ENCODE data around the gene MARK1. TPM values are rescaled to one million over a fixed set of nuclear protein-coding genes. Genes with fewer than 3 reads are reported as not detected.

Gene MARK1
- total RNA-seq, 2 experiments from 2014 or later = not detected

DNA sequence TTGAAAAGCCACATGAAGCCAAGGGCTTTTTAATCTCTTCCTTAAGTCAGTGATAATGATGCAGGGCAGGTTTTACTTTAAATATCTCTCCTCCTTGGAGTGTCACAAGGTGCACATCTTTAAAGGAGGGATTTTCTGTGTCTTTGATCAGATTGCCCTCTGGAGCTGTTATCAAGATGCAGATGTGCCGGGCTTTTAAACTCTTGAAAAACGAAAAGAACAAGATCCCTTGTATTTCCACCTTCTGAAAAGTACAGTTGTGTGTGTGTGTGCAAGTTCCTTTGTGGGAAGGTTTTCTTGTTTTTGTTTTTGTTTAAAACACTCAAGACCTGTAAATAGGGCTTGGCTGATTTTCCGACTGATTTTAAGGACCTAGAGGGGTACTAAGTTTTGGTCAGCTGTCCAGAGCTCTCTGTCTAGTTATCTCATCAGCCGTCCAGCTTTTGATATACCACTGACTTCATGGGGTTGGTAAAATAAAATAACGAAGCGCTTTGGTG, 1.6 kb downstream of the MARK1 start:
- no peak for ATAC-seq
- Mint-ChIP-seq H3K4me1 (peaks cover 9% of the 10 kb centered on the region), H3K27ac (no peak overlapping the region), H3K36me3 (ENCODE audit: low read depth) (peaks cover 1% of the 10 kb centered on the region), H3K4me3 (peak overlapping the region; percentile 44), H3K9me3 (ENCODE audit: low read depth) (peaks cover 7% of the 10 kb centered on the region), H3K27me3 (peaks cover 58% of the 10 kb centered on the region)
- ChIA-PET CTCF (interaction anchor here (0.6 to 1.5 kb wide), 2 partner anchors 27 to 113 kb away, joined by 3 to 4 read pairs; no protein-coding TSS in a partner anchor), POLR2A (no interaction called here)
- intact Hi-C loops (cut with DNase I, micrococcal nuclease) = loop anchor here (2.0 to 5.0 kb wide), 2 partner anchors 163 to 203 kb away; partner anchors contain the start of gene C1orf115 (in 1 of the 2)
- DNase-seq = no peak

- DNase-seq (no peak), ATAC-seq (no peak)
- intact Hi-C loops (cut with DNase I, micrococcal nuclease) = no loop called here
- H3K4me1 Mint-ChIP-seq = no peaks in the 10 kb centered on the region
- ChIA-PET CTCF (no interaction called here), POLR2A (no interaction called here)
- peaks cover 33% of the 10 kb centered on the region for H3K27me3 Mint-ChIP-seq
- H3K4me3 Mint-ChIP-seq = no peak overlapping the region
- H3K36me3 Mint-ChIP-seq (ENCODE audit: low read depth) = no peaks in the 10 kb centered on the region
- no peak overlapping the region for H3K27ac Mint-ChIP-seq
- H3K9me3 Mint-ChIP-seq (ENCODE audit: low read depth) = peaks cover 7% of the 10 kb centered on the region
These were observed 5.7 kb downstream of the MARK1 start for GRCh38 chr1:220533504-220534109.

- Mint-ChIP-seq H3K9me3 (ENCODE audit: low read depth) (no peaks in the 10 kb centered on the region), H3K27me3 (peaks cover 19% of the 10 kb centered on the region), H3K4me1 (no peaks in the 10 kb centered on the region), H3K27ac (no peak overlapping the region), H3K36me3 (ENCODE audit: low read depth) (no peaks in the 10 kb centered on the region), H3K4me3 (no peak overlapping the region)
- intact Hi-C loops (cut with DNase I, micrococcal nuclease) = no loop called here
- POLR2A ChIA-PET = no interaction called here
- ATAC-seq (no peak), DNase-seq (no peak)
- CTCF ChIA-PET = no interaction called here
These were observed 17.0 kb downstream of the MARK1 start for GRCh38 chr1:220544901-220545303.

GRCh38 chr1:220550811-220551399, 23.0 kb downstream of the MARK1 start:
- Mint-ChIP-seq H3K36me3 (ENCODE audit: low read depth) (no peaks in the 10 kb centered on the region), H3K4me3 (no peak overlapping the region), H3K27me3 (peaks cover 9% of the 10 kb centered on the region), H3K27ac (no peak overlapping the region), H3K9me3 (ENCODE audit: low read depth) (no peaks in the 10 kb centered on the region), H3K4me1 (no peaks in the 10 kb centered on the region)
- ChIA-PET CTCF (interaction anchor here (0.6 to 1.4 kb wide), 2 partner anchors 24 to 231 kb away, joined by 3 read pairs; no protein-coding TSS in a partner anchor), POLR2A (no interaction called here)
- ATAC-seq (no peak), DNase-seq (no peak)
- intact Hi-C loops (cut with DNase I, micrococcal nuclease) = no loop called here

GRCh38 chr1:220551718-220552117, 23.8 kb downstream of the MARK1 start:
- no peak overlapping the region for H3K27ac Mint-ChIP-seq
- peaks cover 6% of the 10 kb centered on the region for H3K27me3 Mint-ChIP-seq
- no peak overlapping the region for H3K4me3 Mint-ChIP-seq
- no peaks in the 10 kb centered on the region for H3K9me3 Mint-ChIP-seq (ENCODE audit: low read depth)
- ChIA-PET POLR2A (no interaction called here), CTCF (interaction anchor here (0.6 kb wide), 2 partner anchors 86 to 232 kb away, joined by 3 read pairs; no protein-coding TSS in a partner anchor)
- intact Hi-C loops (cut with DNase I, micrococcal nuclease) = no loop called here
- ATAC-seq = no peak
- DNase-seq = no peak
- H3K4me1 Mint-ChIP-seq = no peaks in the 10 kb centered on the region
- no peaks in the 10 kb centered on the region for H3K36me3 Mint-ChIP-seq (ENCODE audit: low read depth)

DNA sequence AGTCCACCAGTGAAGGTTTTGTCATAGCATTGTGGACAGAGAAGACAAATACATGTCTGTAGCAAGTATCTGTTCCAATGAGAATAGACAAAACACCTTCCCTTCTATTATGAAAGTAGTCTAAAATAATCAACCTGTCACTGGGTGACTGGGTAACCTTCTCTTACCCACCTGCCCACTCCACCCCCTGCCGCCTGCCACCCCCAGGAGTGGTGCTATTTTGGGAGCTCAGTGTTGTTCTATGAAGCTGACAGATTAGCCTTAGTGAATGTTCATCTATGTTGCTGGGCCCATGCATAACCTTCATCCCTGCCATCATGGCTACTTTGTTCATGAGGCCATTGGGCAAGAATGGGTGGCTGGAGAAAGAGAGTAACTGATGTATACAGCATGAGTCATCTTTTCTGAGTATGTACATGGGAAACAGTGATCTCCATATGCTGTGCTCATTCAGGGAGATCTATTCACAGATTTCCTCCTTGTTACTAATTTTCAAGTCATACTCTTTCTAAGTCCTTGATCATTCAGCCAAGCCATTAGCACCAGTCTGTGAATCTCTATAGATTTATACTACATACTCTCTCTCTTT, 24.8 kb downstream of the MARK1 start:
- ATAC-seq (no peak), DNase-seq (no peak)
- H3K4me3 Mint-ChIP-seq = no peak overlapping the region
- ChIA-PET POLR2A (no interaction called here), CTCF (no interaction called here)
- H3K4me1 Mint-ChIP-seq = no peaks in the 10 kb centered on the region
- H3K27ac Mint-ChIP-seq = no peak overlapping the region
- no peaks in the 10 kb centered on the region for H3K36me3 Mint-ChIP-seq (ENCODE audit: low read depth)
- H3K27me3 Mint-ChIP-seq = peaks cover 8% of the 10 kb centered on the region
- intact Hi-C loops (cut with DNase I, micrococcal nuclease) = no loop called here
- no peaks in the 10 kb centered on the region for H3K9me3 Mint-ChIP-seq (ENCODE audit: low read depth)

GRCh38 chr1:220556641-220557040, 28.7 kb downstream of the MARK1 start:
- peaks cover 8% of the 10 kb centered on the region for H3K27me3 Mint-ChIP-seq
- H3K4me1 Mint-ChIP-seq = no peaks in the 10 kb centered on the region
- H3K27ac Mint-ChIP-seq = no peak overlapping the region
- ChIA-PET CTCF (interaction anchor here (1.5 kb wide), 1 partner anchor 27 kb away, joined by 4 read pairs; no protein-coding TSS in a partner anchor), POLR2A (no interaction called here)
- no peaks in the 10 kb centered on the region for H3K9me3 Mint-ChIP-seq (ENCODE audit: low read depth)
- no peaks in the 10 kb centered on the region for H3K36me3 Mint-ChIP-seq (ENCODE audit: low read depth)
- ATAC-seq (no peak), DNase-seq (no peak)
- no peak overlapping the region for H3K4me3 Mint-ChIP-seq
- intact Hi-C loops (cut with DNase I, micrococcal nuclease) = no loop called here

- ATAC-seq (no peak), DNase-seq (no peak)
- ChIA-PET POLR2A (no interaction called here), CTCF (no interaction called here)
- Mint-ChIP-seq H3K27ac (no peak overlapping the region), H3K4me1 (no peaks in the 10 kb centered on the region), H3K36me3 (ENCODE audit: low read depth) (no peaks in the 10 kb centered on the region), H3K27me3 (peaks cover 3% of the 10 kb centered on the region), H3K4me3 (no peak overlapping the region), H3K9me3 (ENCODE audit: low read depth) (no peaks in the 10 kb centered on the region)
- intact Hi-C loops (cut with DNase I, micrococcal nuclease) = no loop called here
These were observed 35.6 kb downstream of the MARK1 start for GRCh38 chr1:220563564-220563963.

GRCh38 chr1:220564216-220564615, 36.3 kb downstream of the MARK1 start:
- Mint-ChIP-seq H3K27ac (no peak overlapping the region), H3K27me3 (peaks cover 3% of the 10 kb centered on the region), H3K9me3 (ENCODE audit: low read depth) (no peaks in the 10 kb centered on the region), H3K36me3 (ENCODE audit: low read depth) (no peaks in the 10 kb centered on the region), H3K4me3 (no peak overlapping the region), H3K4me1 (no peaks in the 10 kb centered on the region)
- intact Hi-C loops (cut with DNase I, micrococcal nuclease) = no loop called here
- ChIA-PET POLR2A (no interaction called here), CTCF (no interaction called here)
- DNase-seq = no peak
- ATAC-seq = no peak

DNA sequence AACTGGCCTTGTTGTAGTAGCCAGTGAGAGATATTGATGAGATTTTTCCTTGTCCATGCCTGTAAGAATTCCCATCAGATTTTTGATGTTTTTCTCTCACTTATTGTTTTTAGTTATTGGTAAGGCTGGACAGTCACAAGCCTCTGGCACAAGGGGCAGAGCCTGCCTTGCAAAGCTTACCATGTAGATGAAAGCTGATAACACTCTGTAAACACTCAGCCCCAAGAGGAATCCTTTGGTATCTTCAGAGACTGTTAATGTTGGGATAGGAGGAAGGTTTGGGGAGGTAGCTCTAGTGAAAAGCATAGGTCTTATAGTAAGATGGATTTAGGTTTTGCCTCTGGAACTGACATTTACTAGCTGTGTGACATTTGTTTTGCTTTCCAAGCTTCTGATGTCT, 37.7 kb downstream of the MARK1 start:
- DNase-seq (no peak), ATAC-seq (no peak)
- intact Hi-C loops (cut with DNase I, micrococcal nuclease) = no loop called here
- Mint-ChIP-seq H3K9me3 (ENCODE audit: low read depth) (no peaks in the 10 kb centered on the region), H3K27me3 (peaks cover 3% of the 10 kb centered on the region), H3K4me3 (no peak overlapping the region), H3K4me1 (no peaks in the 10 kb centered on the region), H3K36me3 (ENCODE audit: low read depth) (no peaks in the 10 kb centered on the region), H3K27ac (no peak overlapping the region)
- ChIA-PET CTCF (interaction anchor here (0.8 kb wide), 1 partner anchor 152 kb away, joined by 3 read pairs; no protein-coding TSS in a partner anchor), POLR2A (no interaction called here)

- intact Hi-C loops (cut with DNase I, micrococcal nuclease) = no loop called here
- H3K36me3 Mint-ChIP-seq (ENCODE audit: low read depth) = no peaks in the 10 kb centered on the region
- H3K4me3 Mint-ChIP-seq = no peak overlapping the region
- ATAC-seq = no peak
- no peaks in the 10 kb centered on the region for H3K9me3 Mint-ChIP-seq (ENCODE audit: low read depth)
- H3K27me3 Mint-ChIP-seq = peaks cover 6% of the 10 kb centered on the region
- H3K27ac Mint-ChIP-seq = no peak overlapping the region
- H3K4me1 Mint-ChIP-seq = no peaks in the 10 kb centered on the region
- DNase-seq = no peak
- ChIA-PET POLR2A (no interaction called here), CTCF (no interaction called here)
These were observed 38.9 kb downstream of the MARK1 start for GRCh38 chr1:220566869-220567268.

DNA sequence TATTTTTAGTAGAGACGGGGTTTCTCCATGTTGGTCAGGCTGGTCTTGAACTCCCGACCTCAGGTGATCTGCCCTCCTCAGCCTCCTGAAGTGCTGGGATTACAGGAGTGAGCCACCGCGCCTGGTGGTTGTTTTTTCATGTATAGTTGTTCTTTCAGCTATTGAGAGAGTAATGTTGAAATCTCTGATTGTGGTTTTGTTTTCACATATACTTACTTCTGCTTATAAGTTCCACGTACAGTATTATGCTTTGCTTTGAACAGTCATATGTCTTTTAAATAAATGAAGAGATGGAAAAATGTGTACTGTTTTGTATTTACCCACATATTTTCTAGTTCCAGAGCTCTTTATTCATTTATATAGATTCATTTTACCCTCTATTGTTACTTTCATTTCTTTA, 44.5 kb downstream of the MARK1 start:
- Mint-ChIP-seq H3K9me3 (ENCODE audit: low read depth) (peaks cover 17% of the 10 kb centered on the region), H3K4me1 (no peaks in the 10 kb centered on the region), H3K4me3 (no peak overlapping the region), H3K36me3 (ENCODE audit: low read depth) (peaks cover 1% of the 10 kb centered on the region), H3K27me3 (peaks cover 5% of the 10 kb centered on the region), H3K27ac (no peak overlapping the region)
- POLR2A ChIA-PET = no interaction called here
- CTCF ChIA-PET = interaction anchor here (1.0 kb wide), 1 partner anchor 46 kb away, joined by 3 read pairs; no protein-coding TSS in a partner anchor
- intact Hi-C loops (cut with DNase I, micrococcal nuclease) = no loop called here
- DNase-seq (no peak), ATAC-seq (no peak)

All from activated CD4-positive, alpha-beta T cell treated with anti-CD3 and anti-CD28 coated beads for 36 hours (primary cell).